ENCODE data around the gene ZNF74.

Gene ZNF74

DNA sequence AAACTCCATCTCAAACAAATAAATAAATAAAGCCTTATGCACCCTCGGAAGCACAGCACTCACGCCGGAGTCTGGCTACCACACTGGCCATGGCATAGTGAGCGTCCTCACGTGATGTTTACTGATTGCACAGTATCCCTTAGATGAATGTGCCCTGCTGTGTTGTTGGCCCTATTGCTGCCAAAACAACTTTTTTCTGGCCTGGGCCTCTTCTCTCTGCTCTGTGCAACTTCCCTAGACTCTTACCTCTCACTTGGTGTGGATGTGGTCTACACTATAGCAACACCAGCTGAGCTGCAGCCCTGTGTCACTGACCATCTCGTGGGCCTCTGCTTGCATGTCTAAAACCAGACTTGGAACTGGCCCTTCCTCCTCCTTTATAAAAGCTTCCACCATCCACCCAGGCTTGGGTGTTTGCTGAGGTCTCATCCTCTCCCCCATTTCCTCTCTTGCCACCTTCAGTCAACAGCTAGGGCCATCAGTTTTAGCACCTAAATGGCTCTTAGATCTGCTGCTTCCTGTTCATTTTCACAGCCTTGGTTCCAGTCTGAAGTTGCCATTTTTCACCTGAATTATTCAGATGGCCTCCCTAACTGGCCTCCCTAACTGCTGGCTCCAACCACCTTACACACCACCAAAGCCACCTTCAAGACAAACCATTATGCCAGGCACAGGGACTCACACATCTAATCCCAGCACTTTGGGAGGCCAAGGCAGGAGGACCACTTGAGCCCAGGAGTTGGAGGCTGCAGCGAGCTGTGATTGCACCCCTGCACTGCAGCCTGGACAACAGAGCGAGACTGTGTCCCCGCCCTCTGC is 9.2 kb downstream of the ZNF74 start:
- DNase-seq (ENCODE audit: low read depth), result no peak
- H3K4me3 ChIP-seq (ENCODE audit: low read depth, low read length), result no peak overlapping the region
- TF ChIP-seq MYC (IDR thresholded peaks at IDR 0.05; ENCODE audit: low read depth, low read length) (no peak), POLR2A (IDR thresholded peaks at IDR 0.05; ENCODE audit: extremely low read depth, insufficient read length) (no peak)
- TF ChIP-seq, protein P1, sequence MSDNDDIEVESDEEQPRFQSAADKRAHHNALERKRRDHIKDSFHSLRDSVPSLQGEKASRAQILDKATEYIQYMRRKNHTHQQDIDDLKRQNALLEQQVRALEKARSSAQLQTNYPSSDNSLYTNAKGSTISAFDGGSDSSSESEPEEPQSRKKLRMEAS (IDR thresholded peaks at IDR 0.05; ENCODE audit: low read depth, low read length), result no peak
- TF ChIP-seq, protein P2, sequence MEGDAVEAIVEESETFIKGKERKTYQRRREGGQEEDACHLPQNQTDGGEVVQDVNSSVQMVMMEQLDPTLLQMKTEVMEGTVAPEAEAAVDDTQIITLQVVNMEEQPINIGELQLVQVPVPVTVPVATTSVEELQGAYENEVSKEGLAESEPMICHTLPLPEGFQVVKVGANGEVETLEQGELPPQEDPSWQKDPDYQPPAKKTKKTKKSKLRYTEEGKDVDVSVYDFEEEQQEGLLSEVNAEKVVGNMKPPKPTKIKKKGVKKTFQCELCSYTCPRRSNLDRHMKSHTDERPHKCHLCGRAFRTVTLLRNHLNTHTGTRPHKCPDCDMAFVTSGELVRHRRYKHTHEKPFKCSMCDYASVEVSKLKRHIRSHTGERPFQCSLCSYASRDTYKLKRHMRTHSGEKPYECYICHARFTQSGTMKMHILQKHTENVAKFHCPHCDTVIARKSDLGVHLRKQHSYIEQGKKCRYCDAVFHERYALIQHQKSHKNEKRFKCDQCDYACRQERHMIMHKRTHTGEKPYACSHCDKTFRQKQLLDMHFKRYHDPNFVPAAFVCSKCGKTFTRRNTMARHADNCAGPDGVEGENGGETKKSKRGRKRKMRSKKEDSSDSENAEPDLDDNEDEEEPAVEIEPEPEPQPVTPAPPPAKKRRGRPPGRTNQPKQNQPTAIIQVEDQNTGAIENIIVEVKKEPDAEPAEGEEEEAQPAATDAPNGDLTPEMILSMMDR (IDR thresholded peaks at IDR 0.05; ENCODE audit: low read depth, low read length), result no peak

DNA sequence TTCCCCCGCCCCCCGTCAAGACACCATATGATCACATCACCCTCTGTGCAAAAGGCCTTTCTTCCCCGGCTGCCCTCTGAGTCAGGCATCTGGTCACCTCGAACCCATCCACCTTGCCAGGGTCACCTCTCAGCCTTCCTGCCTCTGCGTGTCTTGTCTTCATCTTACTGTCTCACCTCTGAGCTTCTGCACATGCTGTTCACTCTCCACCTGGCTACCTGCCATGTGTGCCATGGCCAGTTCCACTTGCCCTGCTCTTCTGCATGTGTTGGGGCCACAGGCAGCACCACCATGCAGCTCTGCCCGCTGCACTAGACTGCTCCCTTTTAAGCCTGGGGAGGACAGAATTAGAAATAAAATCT is 9.8 kb downstream of the ZNF74 start:
- DNase-seq (ENCODE audit: low read depth), result no peak
- no peak overlapping the region for H3K4me3 ChIP-seq (ENCODE audit: low read depth, low read length)
- no peak for TF ChIP-seq MYC (IDR thresholded peaks at IDR 0.05; ENCODE audit: low read depth, low read length)
- no peak for TF ChIP-seq POLR2A (IDR thresholded peaks at IDR 0.05; ENCODE audit: extremely low read depth, insufficient read length)
- TF ChIP-seq, protein P1 (IDR thresholded peaks at IDR 0.05; ENCODE audit: low read depth, low read length), result no peak
- TF ChIP-seq, protein P2 (IDR thresholded peaks at IDR 0.05; ENCODE audit: low read depth, low read length), result no peak

DNA sequence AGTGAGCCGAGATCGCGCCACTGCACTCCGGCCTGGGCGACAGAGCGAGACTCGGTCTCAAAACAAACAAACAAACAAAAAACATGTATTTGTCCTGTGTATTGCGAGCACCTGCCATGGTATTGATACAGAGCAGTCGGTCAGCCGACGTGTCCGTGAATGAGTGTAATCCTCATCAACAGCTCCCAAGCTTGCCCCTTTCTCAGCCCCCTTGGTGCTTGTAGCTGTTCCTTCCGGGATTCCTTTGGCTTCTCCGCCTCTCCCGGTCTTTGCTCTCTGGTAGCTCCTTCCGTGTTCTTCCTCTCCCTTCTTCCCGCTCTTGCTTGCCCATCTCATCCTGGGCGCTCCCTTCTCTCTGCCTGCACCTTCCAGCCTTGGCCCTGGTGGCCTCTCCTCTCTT is 10.9 kb downstream of the ZNF74 start:
- no peak for DNase-seq (ENCODE audit: low read depth)
- no peak overlapping the region for H3K4me3 ChIP-seq (ENCODE audit: low read depth, low read length)
- TF ChIP-seq, protein P2 (IDR thresholded peaks at IDR 0.05; ENCODE audit: low read depth, low read length), result no peak
- TF ChIP-seq MYC (IDR thresholded peaks at IDR 0.05; ENCODE audit: low read depth, low read length) (no peak), POLR2A (IDR thresholded peaks at IDR 0.05; ENCODE audit: extremely low read depth, insufficient read length) (no peak)
- TF ChIP-seq, protein P1 (IDR thresholded peaks at IDR 0.05; ENCODE audit: low read depth, low read length), result no peak

DNA sequence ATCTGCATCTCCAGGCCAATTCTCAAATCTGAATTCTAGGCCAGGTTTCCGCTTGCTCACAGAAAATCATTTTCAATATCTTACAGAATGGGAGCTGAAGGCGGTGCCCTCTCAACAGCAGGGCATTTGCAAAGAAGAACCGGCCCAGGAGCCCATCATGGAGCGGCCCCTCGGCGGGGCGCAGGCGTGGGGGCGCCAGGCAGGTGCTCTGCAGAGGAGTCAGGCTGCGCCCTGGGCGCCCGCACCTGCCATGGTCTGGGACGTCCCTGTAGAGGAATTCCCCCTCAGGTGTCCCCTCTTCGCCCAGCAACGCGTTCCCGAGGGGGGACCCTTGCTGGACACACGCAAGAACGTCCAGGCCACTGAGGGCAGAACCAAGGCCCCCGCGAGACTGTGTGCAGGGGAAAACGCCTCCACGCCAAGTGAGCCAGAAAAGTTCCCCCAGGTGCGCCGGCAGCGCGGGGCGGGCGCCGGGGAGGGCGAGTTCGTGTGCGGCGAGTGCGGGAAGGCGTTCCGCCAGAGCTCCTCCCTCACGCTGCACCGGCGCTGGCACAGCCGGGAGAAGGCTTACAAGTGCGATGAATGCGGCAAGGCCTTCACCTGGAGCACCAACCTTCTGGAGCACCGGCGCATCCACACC is 11.5 kb downstream of the ZNF74 start:
- no peak overlapping the region for H3K4me3 ChIP-seq (ENCODE audit: low read depth, low read length)
- TF ChIP-seq POLR2A (IDR thresholded peaks at IDR 0.05; ENCODE audit: extremely low read depth, insufficient read length) (no peak), MYC (IDR thresholded peaks at IDR 0.05; ENCODE audit: low read depth, low read length) (no peak)
- TF ChIP-seq, protein P2 (IDR thresholded peaks at IDR 0.05; ENCODE audit: low read depth, low read length), result no peak
- TF ChIP-seq, protein P1 (IDR thresholded peaks at IDR 0.05; ENCODE audit: low read depth, low read length), result no peak
- DNase-seq (ENCODE audit: low read depth), result no peak

DNA sequence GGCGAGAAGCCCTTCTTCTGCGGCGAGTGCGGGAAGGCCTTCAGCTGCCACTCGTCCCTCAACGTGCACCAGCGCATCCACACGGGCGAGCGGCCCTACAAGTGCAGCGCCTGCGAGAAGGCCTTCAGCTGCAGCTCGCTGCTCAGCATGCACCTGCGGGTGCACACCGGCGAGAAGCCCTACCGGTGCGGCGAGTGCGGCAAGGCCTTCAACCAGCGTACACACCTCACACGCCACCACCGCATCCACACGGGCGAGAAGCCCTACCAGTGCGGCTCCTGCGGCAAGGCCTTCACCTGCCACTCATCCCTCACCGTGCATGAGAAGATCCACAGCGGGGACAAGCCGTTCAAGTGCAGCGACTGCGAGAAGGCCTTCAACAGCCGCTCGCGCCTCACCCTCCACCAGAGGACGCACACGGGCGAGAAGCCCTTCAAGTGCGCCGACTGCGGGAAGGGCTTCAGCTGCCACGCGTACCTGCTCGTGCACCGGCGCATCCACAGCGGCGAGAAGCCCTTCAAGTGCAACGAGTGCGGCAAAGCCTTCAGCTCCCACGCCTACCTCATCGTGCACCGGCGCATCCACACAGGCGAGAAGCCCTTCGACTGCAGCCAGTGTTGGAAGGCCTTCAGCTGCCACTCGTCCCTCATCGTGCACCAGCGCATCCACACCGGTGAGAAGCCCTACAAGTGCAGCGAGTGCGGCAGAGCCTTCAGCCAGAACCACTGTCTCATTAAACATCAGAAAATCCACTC is 12.2 kb downstream of the ZNF74 start:
- TF ChIP-seq, protein P1 (IDR thresholded peaks at IDR 0.05; ENCODE audit: low read depth, low read length), result no peak
- TF ChIP-seq MYC (IDR thresholded peaks at IDR 0.05; ENCODE audit: low read depth, low read length), result no peak
- TF ChIP-seq, protein P2 (IDR thresholded peaks at IDR 0.05; ENCODE audit: low read depth, low read length), result no peak
- TF ChIP-seq POLR2A (IDR thresholded peaks at IDR 0.05; ENCODE audit: extremely low read depth, insufficient read length), result no peak
- no peak overlapping the region for H3K4me3 ChIP-seq (ENCODE audit: low read depth, low read length)
- no peak for DNase-seq (ENCODE audit: low read depth)
